ENCODE results near the gene AADACL3.

Gene AADACL3

DNA sequence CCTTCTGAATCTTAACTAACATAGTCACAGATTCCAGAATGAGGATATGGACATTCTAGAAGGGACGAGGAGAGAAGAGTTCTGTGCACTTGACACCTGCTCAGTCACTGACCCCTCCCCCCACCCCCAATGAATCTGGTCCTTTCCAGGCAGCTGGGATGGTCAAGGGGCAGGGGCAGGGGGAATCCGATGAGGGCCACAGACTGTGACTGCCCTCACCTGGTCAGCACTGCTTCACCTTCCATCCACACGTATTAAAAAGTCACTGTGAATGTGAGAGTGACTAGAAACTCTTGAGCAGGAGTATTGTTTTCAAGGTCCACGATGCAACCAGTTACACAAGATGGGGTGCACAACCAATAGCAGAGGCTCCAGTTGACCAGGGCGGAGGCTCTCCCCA lies 48.1 kb downstream of the AADACL3 start:
- DNase-seq (ENCODE audit: low read depth, low spot score) = no peak

- DNase-seq (ENCODE audit: low read depth, low spot score) = no peak
Observed at GRCh38 chr1:12769031-12769430, 53.1 kb downstream of the AADACL3 start.

DNA sequence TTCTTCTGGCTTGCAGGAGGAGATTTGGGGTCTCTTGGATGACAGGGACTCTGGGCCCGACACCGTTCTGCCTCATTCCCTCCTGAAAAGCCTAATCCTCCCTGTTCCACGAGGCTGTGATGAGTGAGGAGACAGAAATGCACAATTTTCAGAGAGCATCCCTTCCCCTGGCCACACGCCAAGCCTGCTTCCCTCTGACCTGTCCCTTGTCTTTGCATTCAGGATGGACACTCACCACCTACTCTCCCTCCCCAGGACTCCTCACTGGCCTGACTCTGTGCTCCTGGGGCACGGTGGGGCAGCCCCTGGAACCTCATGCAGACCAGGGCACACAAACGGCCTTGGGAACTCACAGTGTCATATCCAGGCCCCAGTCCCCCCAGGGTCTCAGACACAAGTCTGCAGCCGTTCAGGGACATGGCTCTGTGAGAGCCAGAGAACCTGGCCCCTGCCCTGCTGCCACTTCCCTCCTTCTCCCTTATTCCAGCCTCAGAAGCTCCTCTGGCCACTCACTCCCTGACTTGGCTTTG lies 54.1 kb downstream of the AADACL3 start:
- no peak for DNase-seq (ENCODE audit: low read depth, low spot score)

DNA sequence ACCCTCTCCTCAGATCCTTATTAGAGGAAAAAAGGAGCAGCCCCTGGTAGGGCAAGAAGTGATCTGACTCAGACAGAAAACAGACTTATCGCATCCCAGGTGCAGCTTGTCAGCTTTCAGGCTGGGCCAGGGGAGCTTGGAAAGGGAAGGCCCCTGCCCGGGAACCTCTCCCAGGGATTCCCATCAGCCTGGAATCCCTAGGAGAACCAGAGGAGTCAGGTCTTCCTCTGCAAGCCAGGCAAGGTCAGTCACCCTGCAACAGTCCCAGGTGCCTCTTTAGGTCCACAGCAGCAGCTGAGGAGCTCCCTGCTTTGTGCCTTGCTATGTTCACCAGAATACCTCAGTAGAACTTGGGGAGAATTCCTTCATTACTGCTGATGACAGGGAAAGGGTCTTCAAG lies 54.7 kb downstream of the AADACL3 start:
- DNase-seq (ENCODE audit: low read depth, low spot score) = no peak

GRCh38 chr1:12771186-12771585 lies 55.3 kb downstream of the AADACL3 start:
- DNase-seq (ENCODE audit: low read depth, low spot score) = no peak

DNA sequence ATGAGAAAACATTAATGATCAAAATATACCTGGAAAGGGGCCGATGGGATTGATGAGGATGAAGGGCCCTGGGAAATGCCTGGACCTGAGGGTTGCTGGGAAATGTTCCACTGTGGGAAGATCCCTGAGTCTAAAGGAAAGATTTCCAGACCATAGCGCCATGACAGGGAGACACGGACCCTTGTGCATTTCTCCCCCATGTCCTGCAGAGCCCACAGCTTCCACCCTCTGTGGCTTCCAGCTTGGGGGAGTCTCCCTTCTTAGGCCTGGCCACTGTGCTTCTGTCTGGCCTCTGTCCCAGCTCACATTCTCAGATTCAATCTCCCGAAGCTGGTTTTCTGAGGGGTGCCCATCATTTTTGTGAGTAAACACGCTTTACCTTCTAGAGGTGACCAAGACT lies 56.6 kb downstream of the AADACL3 start:
- DNase-seq (ENCODE audit: low read depth, low spot score) = no peak

DNA sequence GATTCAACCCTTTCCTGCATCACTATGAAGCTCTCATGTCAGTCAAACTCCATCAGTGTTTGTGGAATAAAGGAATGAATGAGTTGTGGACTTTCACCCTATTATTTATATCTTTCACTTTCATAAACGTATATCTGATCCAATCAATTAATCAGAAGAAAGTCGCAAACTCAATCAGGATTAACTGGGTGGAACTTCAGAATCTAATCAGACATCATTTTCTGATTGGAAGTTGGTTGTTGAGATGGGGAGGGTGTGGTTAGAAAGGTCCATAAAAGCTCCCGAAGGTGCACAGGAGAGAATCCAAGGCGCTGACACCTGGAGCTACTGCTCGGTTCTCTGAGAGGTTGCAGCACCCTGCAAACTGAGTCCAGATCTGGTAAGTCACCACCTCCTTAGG lies 57.5 kb downstream of the AADACL3 start, which contains the start of gene PRAMEF12:
Gene PRAMEF12, plus strand, starts transcription at position 301 of the 400 bp plus-strand sequence. CDS start 1,130 bp downstream, outside the sequence.
- DNase-seq (ENCODE audit: low read depth, low spot score) = no peak

GRCh38 chr1:12774801-12775345 lies 59.0 kb downstream of the AADACL3 start:
- DNase-seq (ENCODE audit: low read depth, low spot score) = no peak

- DNase-seq (ENCODE audit: low read depth, low spot score) = no peak
Observed at GRCh38 chr1:12775443-12775842, 59.5 kb downstream of the AADACL3 start.

DNA sequence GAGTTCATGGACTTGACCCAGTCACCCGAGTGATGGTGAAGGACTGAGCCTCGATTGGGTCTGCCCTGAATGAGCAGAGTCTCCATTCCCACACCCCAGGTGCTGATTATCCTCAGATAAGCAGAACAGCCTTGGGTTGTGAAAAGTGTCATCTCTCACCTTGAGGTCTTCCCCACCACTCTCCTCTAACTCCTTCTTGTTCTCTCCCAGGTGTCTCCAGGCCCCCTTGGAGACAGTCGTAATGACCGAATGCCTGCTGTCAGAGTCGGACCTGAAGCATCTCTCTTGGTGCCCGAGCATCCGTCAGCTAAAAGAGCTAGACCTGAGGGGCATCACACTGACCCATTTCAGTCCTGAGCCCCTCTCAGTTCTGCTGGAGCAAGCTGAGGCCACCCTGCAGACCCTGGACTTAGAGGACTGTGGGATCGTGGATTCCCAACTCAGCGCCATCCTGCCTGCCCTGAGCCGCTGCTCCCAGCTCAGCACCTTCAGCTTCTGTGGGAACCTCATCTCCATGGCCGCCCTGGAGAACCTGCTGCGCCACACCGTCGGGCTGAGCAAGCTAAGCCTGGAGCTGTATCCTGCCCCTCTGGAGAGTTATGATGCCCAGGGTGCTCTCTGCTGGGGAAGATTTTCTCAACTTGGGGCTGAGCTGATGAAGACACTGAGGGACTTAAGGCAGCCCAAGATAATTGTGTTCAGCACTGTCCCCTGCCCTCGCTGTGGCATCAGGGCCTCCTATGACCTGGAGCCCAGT lies 61.1 kb downstream of the AADACL3 start:
- no peak for DNase-seq (ENCODE audit: low read depth, low spot score)

Measured in activated naive CD8-positive, alpha-beta T cell treated with anti-CD3 and anti-CD28 coated beads, Interleukin-2, amount 50 U/mL, for 16 hours (primary cell).